ENCODE results near the gene ZEB2. TPM values are rescaled to one million over a fixed set of nuclear protein-coding genes. Genes with fewer than 3 reads are reported as not detected.

ZEB2 gene
- total RNA-seq, 1 experiment from 2014 or later, result 28.2 TPM

- Mint-ChIP-seq H3K27me3 (ENCODE audit: insufficient read depth, unreplicated experiment) (no peaks in the 10 kb centered on the region), H3K9me3 (ENCODE audit: unreplicated experiment) (no peaks in the 10 kb centered on the region), H3K4me1 (ENCODE audit: insufficient read depth, unreplicated experiment) (peaks cover 6% of the 10 kb centered on the region), H3K36me3 (ENCODE audit: insufficient read depth, unreplicated experiment) (peaks cover 47% of the 10 kb centered on the region), H3K27ac (ENCODE audit: low read depth, unreplicated experiment) (no peak overlapping the region), H3K4me3 (ENCODE audit: unreplicated experiment) (no peak overlapping the region)
- TF ChIP-seq CTCF (IDR thresholded peaks at IDR 0.05; ENCODE audit: unreplicated experiment), result no peak
- POLR2A ChIA-PET, result no interaction called here
- no peak for DNase-seq (ENCODE audit: unreplicated experiment)
- intact Hi-C loops (cut with micrococcal nuclease), result no loop called here
- CTCF ChIA-PET, result interaction anchor here (0.7 kb wide), 1 partner anchor 83 kb away, joined by 5 read pairs; no protein-coding TSS in a partner anchor
- BruUV-seq (replicated peaks), result no TSS peak
These were observed 116.0 kb downstream of the ZEB2 start for GRCh38 chr2:144403933-144404332.

GRCh38 chr2:144402251-144402650, 117.7 kb downstream of the ZEB2 start:
- peaks cover 61% of the 10 kb centered on the region for H3K36me3 Mint-ChIP-seq (ENCODE audit: insufficient read depth, unreplicated experiment)
- H3K4me3 Mint-ChIP-seq (ENCODE audit: unreplicated experiment), result no peak overlapping the region
- H3K4me1 Mint-ChIP-seq (ENCODE audit: insufficient read depth, unreplicated experiment), result peaks cover 6% of the 10 kb centered on the region
- intact Hi-C loops (cut with micrococcal nuclease), result no loop called here
- TF ChIP-seq CTCF (IDR thresholded peaks at IDR 0.05; ENCODE audit: unreplicated experiment), result no peak
- no TSS peak for BruUV-seq (replicated peaks)
- H3K27me3 Mint-ChIP-seq (ENCODE audit: insufficient read depth, unreplicated experiment), result no peaks in the 10 kb centered on the region
- H3K9me3 Mint-ChIP-seq (ENCODE audit: unreplicated experiment), result no peaks in the 10 kb centered on the region
- POLR2A ChIA-PET, result interaction anchor here (0.6 to 1.2 kb wide), 2 partner anchors 10 to 93 kb away, joined by 3 read pairs; no protein-coding TSS in a partner anchor
- DNase-seq (ENCODE audit: unreplicated experiment), result no peak
- CTCF ChIA-PET, result interaction anchor here (0.6 kb wide), 1 partner anchor 95 kb away, joined by 3 read pairs; no protein-coding TSS in a partner anchor
- no peak overlapping the region for H3K27ac Mint-ChIP-seq (ENCODE audit: low read depth, unreplicated experiment)

GRCh38 chr2:144401036-144401435, 118.9 kb downstream of the ZEB2 start:
- BruUV-seq (replicated peaks), result no TSS peak
- intact Hi-C loops (cut with micrococcal nuclease), result no loop called here
- ChIA-PET POLR2A (no interaction called here), CTCF (no interaction called here)
- H3K4me1 Mint-ChIP-seq (ENCODE audit: insufficient read depth, unreplicated experiment), result no peaks in the 10 kb centered on the region
- H3K36me3 Mint-ChIP-seq (ENCODE audit: insufficient read depth, unreplicated experiment), result peaks cover 67% of the 10 kb centered on the region
- no peak overlapping the region for H3K27ac Mint-ChIP-seq (ENCODE audit: low read depth, unreplicated experiment)
- no peak for TF ChIP-seq CTCF (IDR thresholded peaks at IDR 0.05; ENCODE audit: unreplicated experiment)
- no peaks in the 10 kb centered on the region for H3K9me3 Mint-ChIP-seq (ENCODE audit: unreplicated experiment)
- no peaks in the 10 kb centered on the region for H3K27me3 Mint-ChIP-seq (ENCODE audit: insufficient read depth, unreplicated experiment)
- no peak overlapping the region for H3K4me3 Mint-ChIP-seq (ENCODE audit: unreplicated experiment)
- no peak for DNase-seq (ENCODE audit: unreplicated experiment)

GRCh38 chr2:144396318-144396717, 123.6 kb downstream of the ZEB2 start:
- no peak for DNase-seq (ENCODE audit: unreplicated experiment)
- Mint-ChIP-seq H3K27ac (ENCODE audit: low read depth, unreplicated experiment) (no peak overlapping the region), H3K36me3 (ENCODE audit: insufficient read depth, unreplicated experiment) (peaks cover 71% of the 10 kb centered on the region), H3K27me3 (ENCODE audit: insufficient read depth, unreplicated experiment) (no peaks in the 10 kb centered on the region), H3K4me1 (ENCODE audit: insufficient read depth, unreplicated experiment) (no peaks in the 10 kb centered on the region), H3K4me3 (ENCODE audit: unreplicated experiment) (no peak overlapping the region), H3K9me3 (ENCODE audit: unreplicated experiment) (no peaks in the 10 kb centered on the region)
- intact Hi-C loops (cut with micrococcal nuclease), result no loop called here
- ChIA-PET POLR2A (no interaction called here), CTCF (no interaction called here)
- TF ChIP-seq CTCF (IDR thresholded peaks at IDR 0.05; ENCODE audit: unreplicated experiment), result no peak
- no TSS peak for BruUV-seq (replicated peaks)
